GM20000 (cell line): Measurements from ENCODE around the gene QSOX2.

Experiments used
- DNase-seq: peaks from one replicate; pipeline ENCODE4 v3.0.0; 2012; ENCODE audit warnings: low spot score
- TF ChIP-seq, protein P1 (sequence below): IDR thresholded peaks from 2 replicates; pipeline ENCODE4 v1.5.1; 2012; ENCODE audit warnings: mild to moderate bottlenecking, control low read depth; ENCODE audit errors: extremely low read depth, missing control alignments

Gene QSOX2

GRCh38 chr9:136257381-136258298 is 12.0 kb upstream of the QSOX2 start:
- TF ChIP-seq, protein P1, sequence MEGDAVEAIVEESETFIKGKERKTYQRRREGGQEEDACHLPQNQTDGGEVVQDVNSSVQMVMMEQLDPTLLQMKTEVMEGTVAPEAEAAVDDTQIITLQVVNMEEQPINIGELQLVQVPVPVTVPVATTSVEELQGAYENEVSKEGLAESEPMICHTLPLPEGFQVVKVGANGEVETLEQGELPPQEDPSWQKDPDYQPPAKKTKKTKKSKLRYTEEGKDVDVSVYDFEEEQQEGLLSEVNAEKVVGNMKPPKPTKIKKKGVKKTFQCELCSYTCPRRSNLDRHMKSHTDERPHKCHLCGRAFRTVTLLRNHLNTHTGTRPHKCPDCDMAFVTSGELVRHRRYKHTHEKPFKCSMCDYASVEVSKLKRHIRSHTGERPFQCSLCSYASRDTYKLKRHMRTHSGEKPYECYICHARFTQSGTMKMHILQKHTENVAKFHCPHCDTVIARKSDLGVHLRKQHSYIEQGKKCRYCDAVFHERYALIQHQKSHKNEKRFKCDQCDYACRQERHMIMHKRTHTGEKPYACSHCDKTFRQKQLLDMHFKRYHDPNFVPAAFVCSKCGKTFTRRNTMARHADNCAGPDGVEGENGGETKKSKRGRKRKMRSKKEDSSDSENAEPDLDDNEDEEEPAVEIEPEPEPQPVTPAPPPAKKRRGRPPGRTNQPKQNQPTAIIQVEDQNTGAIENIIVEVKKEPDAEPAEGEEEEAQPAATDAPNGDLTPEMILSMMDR, result no peak

DNA sequence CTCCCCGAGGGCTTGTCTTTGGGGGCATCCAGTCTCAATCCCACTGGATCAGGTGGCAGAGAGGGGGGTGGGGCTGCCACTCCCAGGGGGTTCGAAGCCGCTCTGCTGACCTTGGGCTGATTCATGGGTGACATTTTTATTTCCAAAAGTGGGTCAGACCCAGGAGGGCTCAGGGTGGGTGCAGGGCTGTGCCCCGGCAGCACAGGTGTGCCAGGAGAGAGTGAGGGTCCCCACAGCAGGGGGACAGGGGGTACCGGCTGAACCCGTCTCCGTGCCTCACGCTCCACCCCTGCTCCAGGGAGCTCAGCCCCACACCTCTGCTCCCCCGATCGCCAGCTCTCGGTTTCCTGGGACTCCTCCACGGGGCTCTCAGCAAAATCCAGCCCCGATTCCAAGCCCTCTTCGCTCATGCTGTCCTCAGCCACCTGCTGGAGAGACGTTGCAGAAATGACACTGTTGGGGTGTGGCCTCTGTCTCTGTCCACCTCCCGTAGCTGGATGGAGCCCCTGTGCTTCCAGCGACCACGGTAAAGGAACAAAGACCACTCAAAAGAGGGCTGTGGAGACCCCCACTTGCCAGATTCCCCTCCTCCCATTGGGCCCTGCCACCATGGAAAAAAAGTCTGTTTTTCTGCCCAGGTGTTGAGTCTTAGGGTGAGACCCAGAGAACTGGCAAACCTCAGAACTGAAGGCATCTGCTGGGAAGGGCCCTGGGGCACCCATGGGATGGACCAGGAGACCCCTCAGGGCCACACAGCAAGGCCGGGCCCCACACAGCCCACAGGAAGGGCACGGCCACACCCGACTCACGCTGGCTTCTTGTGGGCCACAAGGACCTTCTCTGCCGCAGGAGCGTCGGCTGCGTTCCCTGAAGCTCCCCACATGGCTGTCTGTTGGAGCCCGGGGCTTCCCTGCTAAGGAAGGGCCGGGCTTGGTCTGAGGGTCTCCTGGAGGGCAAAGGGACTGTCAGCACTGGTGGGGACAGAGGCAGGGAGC is 10.6 kb upstream of the QSOX2 start:
- TF ChIP-seq, protein P1, result no peak
- DNase-seq, result no peak

More at GRCh38 chr9:136257381-136258298, 12.0 kb upstream of the QSOX2 start:
- DNase-seq, result no peak

DNA sequence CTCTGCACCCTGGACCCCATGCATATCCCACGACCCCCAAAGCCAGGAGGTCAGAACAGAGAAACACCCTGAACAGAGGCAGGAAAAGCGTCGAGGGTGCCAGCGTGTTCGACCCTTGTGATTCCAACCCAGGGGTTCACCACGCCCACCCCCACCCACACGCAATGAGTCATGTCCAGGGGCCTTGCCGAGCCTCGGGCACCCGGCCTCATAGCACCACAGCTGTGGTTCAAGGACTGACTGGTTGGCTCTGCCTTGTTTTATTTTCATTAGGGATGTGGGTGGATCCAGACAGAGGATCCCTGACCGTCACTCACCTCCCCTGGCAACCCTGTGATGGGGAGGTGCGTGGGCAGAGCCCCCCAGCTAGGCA is 9.5 kb upstream of the QSOX2 start:
- TF ChIP-seq, protein P1, result no peak
- DNase-seq, result no peak

- DNase-seq, result no peak
- TF ChIP-seq, protein P1, result no peak
These were observed 9.0 kb upstream of the QSOX2 start for GRCh38 chr9:136254381-136255165.

- TF ChIP-seq, protein P1, result no peak
- DNase-seq, result no peak
These were observed 7.9 kb upstream of the QSOX2 start for GRCh38 chr9:136253246-136254130.

DNA sequence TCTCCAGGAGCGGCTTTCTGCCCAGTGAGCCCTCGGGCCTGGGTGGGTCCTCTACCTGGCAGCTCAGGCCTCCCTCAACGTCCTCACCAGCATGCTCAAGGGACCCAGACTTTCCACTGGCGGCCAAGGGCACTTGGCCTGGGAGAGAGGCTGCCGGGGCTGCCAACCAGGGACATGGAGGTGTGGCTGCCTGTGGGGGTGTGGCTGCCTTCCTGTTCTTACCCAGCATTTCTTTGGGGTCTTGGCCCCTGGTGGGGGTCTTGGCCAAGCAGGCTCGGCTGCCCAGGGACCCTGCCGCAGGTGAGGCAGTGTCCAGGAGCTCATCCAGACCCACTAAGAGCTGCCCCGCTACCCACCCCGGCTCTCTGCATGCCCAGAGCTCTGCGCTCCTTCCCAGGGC is 7.2 kb upstream of the QSOX2 start:
- DNase-seq, result no peak
- TF ChIP-seq, protein P1, result no peak
